ENCODE data around the gene OXT.

OXT gene

GRCh38 chr20:3088031-3088430 is 16.6 kb downstream of the OXT start:
- no peak for FAIRE-seq

- no peak for FAIRE-seq
These were observed 19.1 kb downstream of the OXT start for GRCh38 chr20:3090565-3090964.

GRCh38 chr20:3092611-3093379 is 21.4 kb downstream of the OXT start:
- no peak for FAIRE-seq

GRCh38 chr20:3093861-3094361 is 22.5 kb downstream of the OXT start:
- no peak for FAIRE-seq

GRCh38 chr20:3094848-3095629 is 23.6 kb downstream of the OXT start:
- no peak for FAIRE-seq

GRCh38 chr20:3100480-3100879 is 29.1 kb downstream of the OXT start:
- no peak for FAIRE-seq

GRCh38 chr20:3101251-3101650 is 29.8 kb downstream of the OXT start:
- no peak for FAIRE-seq

GRCh38 chr20:3101737-3102574 is 30.5 kb downstream of the OXT start:
- no peak for FAIRE-seq

GRCh38 chr20:3102575-3103368 is 31.4 kb downstream of the OXT start:
- FAIRE-seq: no peak

GRCh38 chr20:3103369-3104032 is 32.1 kb downstream of the OXT start:
- FAIRE-seq: no peak

GRCh38 chr20:3105256-3106137 is 34.1 kb downstream of the OXT start:
- no peak for FAIRE-seq

GRCh38 chr20:3106185-3106584 is 34.8 kb downstream of the OXT start:
- FAIRE-seq: no peak

- FAIRE-seq: no peak
These were observed 35.4 kb downstream of the OXT start for GRCh38 chr20:3106658-3107463.

- no peak for FAIRE-seq
These were observed 36.1 kb downstream of the OXT start for GRCh38 chr20:3107464-3108025.

- FAIRE-seq: no peak
These were observed 38.2 kb downstream of the OXT start for GRCh38 chr20:3109350-3110302.

- FAIRE-seq: no peak
These were observed 40.1 kb downstream of the OXT start for GRCh38 chr20:3111507-3111906.

GRCh38 chr20:3111995-3112394 is 40.6 kb downstream of the OXT start:
- no peak for FAIRE-seq
